HG02610 (cell line): ENCODE measurements around the gene SESTD1.
"Not testable (repeated sequence)": the region's sequence is repeated elsewhere in the genome, so short reads cannot be mapped to it uniquely, and the experiment has no call there.

Source experiments
- ATAC-seq: cut with Tn5 transposase; IDR thresholded peaks from one replicate; pipeline ENCODE4 v1.9.1; 2021; ENCODE audit warnings: mild to moderate bottlenecking, moderate library complexity; ENCODE audit not compliant: unreplicated experiment

SESTD1 gene

GRCh38 chr2:179239838-179240237, 24.8 kb downstream of the SESTD1 start:
- no peak for ATAC-seq

GRCh38 chr2:179239195-179239594, 25.4 kb downstream of the SESTD1 start:
- peak; percentile 88 for ATAC-seq

GRCh38 chr2:179238027-179238426, 26.6 kb downstream of the SESTD1 start:
- no peak for ATAC-seq

- ATAC-seq: no peak
Measured at GRCh38 chr2:179237209-179237946, 27.3 kb downstream of the SESTD1 start.

GRCh38 chr2:179235463-179236108, 29.0 kb downstream of the SESTD1 start:
- ATAC-seq: no peak

- ATAC-seq: no peak
Measured at GRCh38 chr2:179234658-179235240, 29.9 kb downstream of the SESTD1 start.

- ATAC-seq: no peak
Measured at GRCh38 chr2:179233626-179234430, 30.8 kb downstream of the SESTD1 start.

GRCh38 chr2:179233083-179233490, 31.5 kb downstream of the SESTD1 start:
- no peak for ATAC-seq

GRCh38 chr2:179226961-179227259, 37.7 kb downstream of the SESTD1 start:
- no peak for ATAC-seq

- ATAC-seq: no peak
Measured at GRCh38 chr2:179226203-179226960, 38.2 kb downstream of the SESTD1 start.

GRCh38 chr2:179224361-179224760, 40.3 kb downstream of the SESTD1 start:
- no peak for ATAC-seq

GRCh38 chr2:179222076-179222475, 42.6 kb downstream of the SESTD1 start:
- no peak for ATAC-seq

GRCh38 chr2:179218848-179219594, 45.6 kb downstream of the SESTD1 start:
- ATAC-seq: peak; percentile 88

- not testable (repeated sequence) for ATAC-seq
Measured at GRCh38 chr2:179214671-179215070, 50.0 kb downstream of the SESTD1 start.

- no peak for ATAC-seq
Measured at GRCh38 chr2:179211355-179211754, 53.3 kb downstream of the SESTD1 start.

- ATAC-seq: not testable (repeated sequence)
Measured at GRCh38 chr2:179208277-179208676, 56.4 kb downstream of the SESTD1 start.

- no peak for ATAC-seq
Measured at GRCh38 chr2:179207047-179207446, 57.6 kb downstream of the SESTD1 start.

GRCh38 chr2:179201869-179202268, 62.8 kb downstream of the SESTD1 start:
- no peak for ATAC-seq

GRCh38 chr2:179195926-179196590, 68.6 kb downstream of the SESTD1 start:
- not testable (repeated sequence) for ATAC-seq
